HG03139 (cell line): ENCODE measurements around the gene NT5DC2.

Experiments used
- ATAC-seq: cut with Tn5 transposase; IDR thresholded peaks from one replicate; pipeline ENCODE4 v1.9.1; 2021; ENCODE audit not compliant: unreplicated experiment

Gene NT5DC2

GRCh38 chr3:52533623-52534280, at the start of gene NT5DC2:
Gene NT5DC2 (minus strand): TSS chr3:52533857. CDS start chr3:52533737, 120 bp downstream.
- no peak for ATAC-seq

- ATAC-seq = no peak
Observed at GRCh38 chr3:52574056-52574965, 40.7 kb upstream of the NT5DC2 start.

GRCh38 chr3:52572221-52572620, 38.6 kb upstream of the NT5DC2 start:
- no peak for ATAC-seq

- ATAC-seq = no peak
Observed at GRCh38 chr3:52570076-52570475, 36.4 kb upstream of the NT5DC2 start.

GRCh38 chr3:52568069-52568468, 34.4 kb upstream of the NT5DC2 start:
- ATAC-seq = no peak

- no peak for ATAC-seq
Observed at GRCh38 chr3:52563984-52564383, 30.3 kb upstream of the NT5DC2 start.

GRCh38 chr3:52561028-52561747, 27.5 kb upstream of the NT5DC2 start:
- ATAC-seq = no peak

- ATAC-seq = no peak
Observed at GRCh38 chr3:52558436-52558835, 24.8 kb upstream of the NT5DC2 start.

GRCh38 chr3:52557011-52557960, 23.6 kb upstream of the NT5DC2 start:
- no peak for ATAC-seq

GRCh38 chr3:52555056-52555455, 21.4 kb upstream of the NT5DC2 start:
- ATAC-seq = no peak

- ATAC-seq = no peak
Observed at GRCh38 chr3:52554026-52554755, 20.5 kb upstream of the NT5DC2 start.

GRCh38 chr3:52552089-52552488, 18.4 kb upstream of the NT5DC2 start:
- no peak for ATAC-seq

- no peak for ATAC-seq
Observed at GRCh38 chr3:52551118-52551517, 17.5 kb upstream of the NT5DC2 start.

- ATAC-seq = no peak
Observed at GRCh38 chr3:52547143-52547542, 13.5 kb upstream of the NT5DC2 start.

GRCh38 chr3:52546111-52546901, 12.6 kb upstream of the NT5DC2 start:
- no peak for ATAC-seq

- ATAC-seq = no peak
Observed at GRCh38 chr3:52544937-52545336, 11.3 kb upstream of the NT5DC2 start.

- ATAC-seq = no peak
Observed at GRCh38 chr3:52541050-52541449, 7.4 kb upstream of the NT5DC2 start.

- no peak for ATAC-seq
Observed at GRCh38 chr3:52539010-52539653, 5.5 kb upstream of the NT5DC2 start.
